Measurements from ENCODE around the gene TMTC2.
"Not testable (repeated sequence)": the region's sequence is repeated elsewhere in the genome, so short reads cannot be mapped to it uniquely, and the experiment has no call there.

Gene TMTC2

GRCh38 chr12:82793751-82794281, 107.1 kb downstream of the TMTC2 start:
- DNase-seq (ENCODE audit: low spot score) = no peak

GRCh38 chr12:82797480-82797879, 110.8 kb downstream of the TMTC2 start:
- no peak for DNase-seq (ENCODE audit: low spot score)

DNA sequence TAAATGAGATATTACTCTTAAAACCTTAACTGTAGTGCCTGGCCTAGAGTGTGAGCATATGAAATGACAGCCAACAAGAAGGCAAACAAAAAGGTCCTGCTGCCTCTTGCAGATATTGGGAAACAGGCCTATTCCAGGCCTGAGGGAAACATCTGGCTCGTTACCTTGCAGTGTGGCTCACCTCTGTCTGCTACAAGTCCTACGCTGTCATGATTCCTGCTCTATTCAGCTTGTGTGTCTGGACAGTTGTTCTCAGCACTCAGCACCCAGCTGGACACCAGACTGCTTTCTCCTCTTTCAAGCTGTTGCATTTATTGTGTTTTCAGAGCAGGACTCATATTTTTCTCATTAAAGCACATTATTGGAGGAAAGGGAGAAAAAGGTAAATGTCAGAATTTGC, 113.5 kb downstream of the TMTC2 start:
- no peak for DNase-seq (ENCODE audit: low spot score)

GRCh38 chr12:82801951-82802610, 115.4 kb downstream of the TMTC2 start:
- no peak for DNase-seq (ENCODE audit: low spot score)

DNA sequence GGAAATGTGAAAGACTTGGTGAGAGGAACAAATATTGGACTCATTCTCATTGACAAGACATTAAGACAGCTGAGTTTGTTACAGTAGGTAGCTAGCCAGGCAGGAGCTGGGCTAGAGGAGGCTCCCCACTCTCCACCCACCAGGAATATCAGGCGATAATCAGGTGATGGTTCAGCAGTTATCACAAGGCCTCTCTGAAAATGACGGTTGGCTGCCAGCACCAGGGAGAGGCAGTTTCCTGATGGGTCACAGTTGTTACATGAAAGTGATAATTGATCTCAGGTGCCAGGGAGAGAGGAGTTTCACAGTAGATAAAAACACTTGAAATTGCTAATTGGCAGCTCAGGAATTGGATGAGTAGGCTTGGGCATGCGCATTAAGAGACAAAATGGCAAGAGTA, 116.5 kb downstream of the TMTC2 start:
- DNase-seq (ENCODE audit: low spot score) = no peak

GRCh38 chr12:82804601-82805000, 117.9 kb downstream of the TMTC2 start:
- DNase-seq (ENCODE audit: low spot score) = no peak

DNA sequence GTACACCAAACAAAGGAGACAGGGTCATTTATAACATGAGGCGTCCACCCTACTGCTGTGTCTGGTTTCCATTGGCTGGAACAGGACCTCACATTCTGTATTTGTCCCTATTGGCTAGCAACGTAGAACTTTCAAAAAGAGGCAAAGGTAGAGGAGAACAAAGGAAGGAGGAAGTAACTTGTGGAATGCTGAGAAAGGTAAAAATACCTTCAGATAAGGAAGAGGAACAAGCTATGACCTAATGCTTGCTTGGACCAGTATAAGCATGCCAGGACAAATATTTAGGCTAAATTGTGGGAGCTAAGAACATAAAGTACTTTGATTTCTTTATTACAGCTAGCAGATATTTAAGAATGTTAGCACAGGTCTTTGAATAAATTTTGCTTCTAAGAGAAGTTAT, 118.3 kb downstream of the TMTC2 start:
- DNase-seq (ENCODE audit: low spot score) = not testable (repeated sequence)

DNA sequence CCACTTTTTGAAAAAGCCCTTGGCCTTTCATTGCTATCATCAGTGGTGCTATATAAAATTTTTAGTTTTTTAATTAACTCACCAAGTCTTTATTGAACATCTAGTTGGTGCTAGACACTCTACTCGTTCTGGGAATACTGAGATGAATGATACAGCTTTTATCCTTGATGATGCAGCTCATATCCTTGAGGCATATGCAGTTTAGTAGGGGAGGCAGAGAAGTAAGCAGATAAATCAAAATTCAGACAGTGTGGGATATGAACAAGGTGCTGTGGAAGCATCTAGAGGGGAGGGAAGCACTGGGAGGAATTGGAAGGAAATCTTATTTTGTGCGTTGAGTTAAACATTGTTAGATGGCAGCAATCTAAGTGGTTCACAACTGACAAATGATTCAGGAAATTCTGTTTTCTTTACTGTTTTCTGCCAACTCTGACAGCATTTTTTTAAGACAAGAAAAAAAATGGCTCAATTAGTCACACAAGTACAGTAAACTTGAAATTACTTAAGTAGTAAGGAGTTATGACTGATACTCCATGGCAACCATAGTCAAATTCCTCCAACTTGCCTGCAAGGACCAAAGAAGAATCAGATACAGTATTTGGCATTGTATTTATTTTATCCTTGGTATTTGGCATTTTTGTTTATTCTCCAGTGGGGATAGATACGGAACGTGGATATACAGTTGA, 119.2 kb downstream of the TMTC2 start:
- no peak for DNase-seq (ENCODE audit: low spot score)

GRCh38 chr12:82807132-82807737, 120.5 kb downstream of the TMTC2 start:
- DNase-seq (ENCODE audit: low spot score) = no peak

DNA sequence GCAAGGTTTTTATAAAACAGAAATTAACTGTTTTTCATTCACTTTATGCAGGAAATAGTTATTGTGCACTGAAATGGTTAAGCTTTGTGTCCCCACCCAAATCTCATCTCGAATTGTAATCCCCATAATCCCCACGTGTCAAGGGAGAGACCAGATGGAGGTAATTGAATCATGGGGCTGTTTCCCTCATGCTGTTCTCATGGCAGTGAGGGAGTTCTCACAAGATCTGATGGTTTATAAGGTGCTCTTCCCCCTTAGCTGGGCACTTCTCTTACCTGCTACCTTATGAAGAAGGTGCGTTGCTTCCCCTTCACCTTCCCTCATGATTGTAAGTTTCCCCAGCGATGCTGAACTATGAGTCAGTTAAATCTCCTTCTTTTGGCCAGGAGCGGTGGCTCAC, 123.9 kb downstream of the TMTC2 start:
- DNase-seq (ENCODE audit: low spot score) = no peak

DNA sequence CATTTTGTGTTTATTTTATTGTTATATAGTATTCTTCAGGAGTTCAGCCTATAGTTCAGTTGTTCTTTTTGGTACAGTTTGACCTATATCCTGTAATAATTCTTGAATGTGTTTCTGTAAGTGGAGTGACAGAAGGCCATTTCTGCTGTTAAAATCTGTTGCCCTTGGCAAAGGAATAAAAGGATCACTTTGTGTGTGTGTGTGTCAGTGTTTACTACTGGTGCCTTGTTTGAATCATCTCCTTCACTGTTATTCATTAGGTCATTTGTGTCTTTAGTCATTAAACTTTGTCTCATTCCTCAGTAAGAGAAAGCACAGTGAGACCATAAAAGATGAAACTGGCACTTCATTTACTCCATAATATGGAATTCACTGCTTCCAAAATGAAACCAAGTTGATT, 130.7 kb downstream of the TMTC2 start:
- DNase-seq (ENCODE audit: low spot score) = no peak

DNA sequence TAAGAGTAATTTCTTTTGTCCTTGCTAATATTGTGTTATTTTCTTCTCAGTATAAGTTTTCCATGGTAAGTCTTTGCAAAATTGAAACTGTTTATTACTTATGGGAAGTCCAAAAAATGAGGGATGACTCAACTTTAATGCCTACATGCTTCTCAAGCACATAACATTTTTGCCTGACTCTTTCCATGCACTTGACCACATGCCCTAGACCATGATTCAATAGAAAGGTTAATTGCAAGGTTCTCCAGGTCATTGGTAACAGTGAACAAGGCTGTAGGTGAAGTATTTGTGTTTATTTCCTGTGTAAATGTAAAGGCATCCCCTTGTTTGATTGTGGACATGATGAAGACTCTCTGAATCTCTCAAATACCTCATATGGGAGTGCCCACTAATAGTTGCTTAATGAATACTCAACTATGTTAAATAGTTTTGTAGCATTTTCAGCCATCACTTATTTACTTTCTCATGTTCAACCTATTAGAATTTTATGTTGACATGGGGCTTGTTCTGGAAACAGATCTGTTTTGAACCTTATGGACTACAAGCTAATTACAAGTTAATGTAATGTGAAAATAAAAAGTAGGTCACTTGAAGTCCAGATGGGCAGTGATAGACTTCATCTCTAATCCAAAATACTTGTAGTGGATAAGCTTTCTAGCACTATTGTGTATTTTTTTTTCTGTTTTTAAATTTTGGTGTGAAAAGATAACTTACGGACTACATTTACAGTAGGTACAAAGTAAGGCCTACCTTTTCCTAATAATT, 131.7 kb downstream of the TMTC2 start:
- DNase-seq (ENCODE audit: low spot score) = no peak

GRCh38 chr12:82826505-82826904, 139.8 kb downstream of the TMTC2 start:
- DNase-seq (ENCODE audit: low spot score) = no peak

DNA sequence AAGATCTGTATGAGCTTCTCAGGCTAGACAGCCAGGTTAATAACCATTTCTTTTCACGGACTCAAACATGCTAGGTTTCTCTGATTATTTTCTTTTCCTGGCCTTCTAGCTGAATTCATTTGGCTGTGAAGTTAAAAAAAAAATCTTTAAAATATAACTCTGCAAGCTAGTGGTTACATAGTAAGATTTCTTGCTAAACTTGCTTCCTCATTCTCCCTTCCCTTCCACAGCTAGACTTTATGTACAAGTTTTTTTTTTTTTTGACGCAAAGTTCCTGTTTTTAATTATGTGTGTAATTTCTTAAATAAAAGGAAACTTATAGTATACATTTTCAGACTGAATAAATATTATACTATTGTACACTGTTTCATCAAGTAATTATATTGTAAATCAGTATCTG, 145.4 kb downstream of the TMTC2 start:
- DNase-seq (ENCODE audit: low spot score) = no peak

GRCh38 chr12:82832981-82833380, 146.3 kb downstream of the TMTC2 start:
- DNase-seq (ENCODE audit: low spot score) = no peak

DNA sequence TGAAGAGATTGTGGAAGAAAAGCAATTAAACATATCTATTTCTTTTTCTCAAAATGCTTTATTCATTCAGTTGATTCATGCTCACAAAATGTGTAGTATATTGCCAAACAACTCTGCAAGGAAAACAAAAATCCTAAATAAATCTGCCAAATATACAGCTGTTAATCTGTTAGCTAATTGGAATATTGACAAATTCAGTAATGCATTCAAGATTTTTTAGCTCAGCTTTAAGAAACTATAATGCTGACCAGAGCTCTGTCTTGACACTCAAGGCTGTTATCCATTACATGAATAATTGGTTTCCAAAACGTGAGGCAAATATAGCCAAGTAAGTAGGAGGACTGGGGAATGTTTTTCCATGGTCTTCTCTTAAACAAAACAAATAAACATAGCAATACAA, 146.8 kb downstream of the TMTC2 start:
- no peak for DNase-seq (ENCODE audit: low spot score)

DNA sequence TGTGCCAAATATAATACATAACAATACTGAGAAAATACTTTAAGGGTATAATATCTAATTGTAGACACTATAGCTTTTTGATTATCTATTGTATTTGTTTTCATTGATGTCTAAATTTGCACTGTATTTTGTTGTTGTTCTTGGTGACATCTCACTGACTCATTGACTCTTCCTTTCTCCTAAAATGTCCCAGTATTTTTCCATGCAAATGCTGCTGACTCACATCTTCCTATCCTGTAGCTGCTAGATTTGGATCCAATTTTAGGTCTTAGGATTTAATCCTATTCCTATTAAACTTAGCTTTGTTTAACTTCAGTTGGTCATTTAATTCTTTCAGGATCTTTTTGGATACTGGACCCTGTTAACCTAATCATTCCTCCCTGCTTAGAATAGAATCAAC, 148.5 kb downstream of the TMTC2 start:
- no peak for DNase-seq (ENCODE audit: low spot score)

GRCh38 chr12:82838131-82838551, 151.4 kb downstream of the TMTC2 start:
- no peak for DNase-seq (ENCODE audit: low spot score)

GRCh38 chr12:82838827-82839226, 152.1 kb downstream of the TMTC2 start:
- DNase-seq (ENCODE audit: low spot score) = no peak

- DNase-seq (ENCODE audit: low spot score) = no peak
Observed at GRCh38 chr12:82839796-82840195, 153.1 kb downstream of the TMTC2 start.

DNA sequence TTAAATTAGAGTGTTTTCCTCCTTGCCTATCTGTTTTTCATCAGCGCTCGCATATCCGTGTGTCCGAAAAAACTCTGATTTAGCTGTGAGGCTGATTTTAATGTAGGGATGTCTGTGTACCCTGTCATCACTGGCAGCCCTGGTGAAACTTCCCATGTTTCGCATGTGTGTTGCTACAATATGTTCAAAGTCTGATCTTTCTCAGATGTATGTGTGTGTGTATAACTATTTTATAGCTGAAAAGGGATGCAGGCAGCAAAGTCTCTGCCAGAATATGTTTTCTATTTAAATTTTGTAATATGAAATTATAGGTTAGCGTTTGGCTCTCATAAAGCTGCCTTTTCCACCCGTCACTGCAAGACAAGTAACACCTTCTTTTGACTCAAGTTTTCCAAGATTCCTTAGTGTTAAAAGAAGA, 154.8 kb downstream of the TMTC2 start:
- DNase-seq (ENCODE audit: low spot score) = no peak

DNA sequence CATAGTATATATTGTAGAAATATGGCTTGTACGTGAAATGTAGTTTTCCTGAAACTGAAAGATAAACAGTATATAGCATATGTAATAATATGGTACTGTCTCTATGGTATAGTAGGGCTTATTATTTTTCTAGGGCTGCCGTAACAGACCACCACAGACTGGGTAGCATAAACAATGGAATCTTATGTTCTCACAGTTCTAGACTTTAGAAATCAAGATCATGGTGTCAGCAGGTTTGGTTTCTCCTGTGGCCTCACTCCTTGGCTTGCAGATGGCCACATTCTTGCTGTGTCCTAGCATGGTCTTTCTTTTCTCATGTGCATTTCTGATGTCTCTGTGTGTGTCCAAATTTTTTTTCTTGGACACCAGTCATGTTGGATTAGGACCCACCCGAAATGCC, 155.8 kb downstream of the TMTC2 start:
- no peak for DNase-seq (ENCODE audit: low spot score)

DNA sequence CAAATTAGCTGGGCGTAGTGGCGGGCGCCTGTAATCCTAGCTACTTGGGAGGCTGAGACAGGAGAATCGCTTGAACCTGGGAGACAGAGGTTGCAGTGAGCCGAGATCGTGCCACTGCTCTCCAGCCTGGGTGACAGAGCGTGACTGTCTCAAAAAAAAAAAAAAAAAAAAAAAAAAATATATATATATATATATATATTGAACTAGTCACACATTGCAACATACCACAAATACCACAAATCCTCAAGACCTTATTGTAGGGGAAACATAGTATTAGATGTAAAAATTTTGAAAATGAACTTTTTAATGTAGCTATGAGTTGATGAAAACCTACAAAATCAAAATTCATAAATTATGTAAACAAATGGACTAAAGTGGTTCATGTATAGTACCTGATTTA, 158.4 kb downstream of the TMTC2 start:
- not testable (repeated sequence) for DNase-seq (ENCODE audit: low spot score)
